Limb (tissue), 2 donors: ENCODE data around the gene TBC1D4.

Experiments used
- DNase-seq, 2 donors: peaks; one replicate each; pipeline ENCODE4 v3.0.0-alpha.2; 2016; ENCODE audit errors: extremely low spot score in 2 of 2

TBC1D4 gene

DNA sequence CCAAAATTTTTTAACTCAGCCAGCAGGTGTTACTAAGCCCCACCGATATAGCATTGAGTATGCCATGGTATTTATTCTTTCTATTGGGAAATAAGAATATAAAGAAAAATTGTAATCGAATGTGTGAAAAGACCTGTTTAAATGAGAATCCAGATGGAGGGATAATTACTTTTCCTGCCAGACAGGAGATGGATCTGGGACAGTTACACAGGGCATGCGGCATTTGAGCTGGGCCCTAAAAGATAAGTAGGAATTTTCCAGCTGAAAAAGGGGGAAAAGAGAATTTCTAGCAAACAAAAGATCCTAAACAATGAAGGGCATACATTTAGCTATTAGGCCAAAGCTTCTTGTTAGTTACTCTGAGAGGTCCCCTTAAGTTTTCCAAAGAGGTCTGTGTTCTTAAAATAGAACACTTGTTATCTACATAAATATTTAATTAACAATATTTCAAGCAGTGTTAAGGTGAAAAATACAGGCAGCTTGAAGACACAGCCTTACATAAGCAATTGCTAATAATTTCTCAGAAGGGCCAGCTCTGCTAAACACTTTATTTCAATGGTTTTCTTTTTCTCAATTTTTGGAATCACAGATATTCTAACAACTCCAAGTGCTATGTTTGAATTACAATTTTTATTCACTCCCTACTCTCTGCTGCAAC lies 63.7 kb downstream of the TBC1D4 start:
- no peak for DNase-seq

GRCh38 chr13:75417656-75418055 lies 64.3 kb downstream of the TBC1D4 start:
- no peak for DNase-seq

DNA sequence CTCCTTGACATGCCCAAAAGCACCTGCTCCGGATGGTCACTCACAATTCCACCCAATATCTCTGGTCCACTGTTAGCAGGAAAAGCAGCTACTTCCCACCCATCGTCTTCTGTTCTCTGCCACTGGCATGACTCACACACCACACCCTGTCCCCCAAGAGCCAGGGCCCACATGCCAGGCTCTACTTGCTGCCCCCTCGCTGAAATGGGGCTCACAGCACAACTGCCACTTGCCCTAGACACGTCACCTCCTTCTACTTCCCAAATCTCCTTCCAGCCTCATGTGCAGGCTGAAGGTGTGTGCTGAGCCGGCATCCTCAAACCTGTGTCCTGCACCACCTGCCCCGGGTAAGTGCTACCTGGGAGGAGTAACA lies 65.0 kb downstream of the TBC1D4 start:
- DNase-seq: no peak

DNA sequence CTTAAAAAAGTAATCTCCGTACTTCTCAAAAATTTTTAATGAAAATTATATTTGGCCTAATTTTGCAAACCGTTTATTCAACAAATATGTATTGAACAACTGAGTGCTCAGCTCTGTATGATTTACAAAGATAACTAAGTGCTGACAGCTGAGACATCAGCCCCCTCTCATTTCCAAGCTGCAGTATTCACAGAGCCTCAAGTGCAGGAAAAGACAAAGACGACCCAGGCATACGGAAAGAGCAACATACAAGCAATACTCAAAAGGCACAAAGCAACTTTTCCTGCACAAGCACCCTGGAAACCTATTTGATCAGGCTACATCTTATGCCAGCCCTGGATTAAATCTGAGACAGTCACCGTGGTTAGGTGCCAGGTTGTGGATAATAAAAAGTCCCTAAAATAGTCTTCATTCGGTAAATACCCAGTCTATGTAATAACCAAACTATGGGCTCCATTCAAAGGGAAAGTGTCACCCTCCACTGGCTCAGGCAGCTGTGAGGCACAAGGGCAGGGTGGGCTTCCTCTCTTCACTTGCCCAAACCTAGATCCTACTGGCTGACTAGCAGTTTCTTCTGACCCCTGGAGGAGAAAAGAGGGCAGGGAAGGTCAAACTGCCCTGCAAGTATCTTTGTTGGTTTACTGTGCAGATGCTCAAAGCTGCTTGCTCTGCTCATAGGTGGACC lies 65.5 kb downstream of the TBC1D4 start:
- DNase-seq: no peak

DNA sequence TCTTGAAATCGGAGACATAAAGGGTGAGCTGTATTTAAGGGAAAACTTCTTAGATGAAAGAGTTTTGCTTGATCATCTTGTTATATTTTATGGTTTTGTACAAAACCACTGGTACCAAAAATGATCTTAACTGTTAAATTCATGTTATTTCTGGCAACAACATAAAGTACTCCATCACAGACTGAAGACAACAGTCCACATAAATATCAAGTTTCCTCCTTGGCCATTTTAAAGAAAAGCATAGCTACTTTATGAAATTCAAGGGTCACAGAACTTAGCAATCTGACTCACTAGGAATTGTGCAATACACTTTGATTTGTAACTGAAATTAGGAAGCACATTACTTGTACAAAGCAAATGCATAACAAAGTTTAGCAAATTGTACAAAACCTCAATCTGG lies 66.3 kb downstream of the TBC1D4 start:
- DNase-seq: no peak

DNA sequence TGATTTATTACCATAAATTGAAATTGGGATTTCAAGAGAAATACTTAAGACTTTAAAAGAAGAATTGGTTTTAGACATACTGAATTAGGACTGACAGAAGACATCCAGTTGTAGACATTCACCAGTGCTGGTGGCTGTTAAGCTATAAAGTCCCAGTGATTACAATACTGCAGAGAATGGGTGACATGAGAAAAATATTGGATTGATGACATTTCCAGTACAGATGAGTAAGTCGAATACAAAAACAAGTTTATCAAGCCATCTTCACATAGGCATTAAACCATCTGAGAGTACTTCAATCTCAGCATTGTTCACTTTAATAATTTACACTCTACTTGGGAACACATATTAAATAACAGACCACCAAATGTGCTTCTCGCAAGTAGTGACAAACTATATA lies 66.8 kb downstream of the TBC1D4 start:
- no peak for DNase-seq

DNA sequence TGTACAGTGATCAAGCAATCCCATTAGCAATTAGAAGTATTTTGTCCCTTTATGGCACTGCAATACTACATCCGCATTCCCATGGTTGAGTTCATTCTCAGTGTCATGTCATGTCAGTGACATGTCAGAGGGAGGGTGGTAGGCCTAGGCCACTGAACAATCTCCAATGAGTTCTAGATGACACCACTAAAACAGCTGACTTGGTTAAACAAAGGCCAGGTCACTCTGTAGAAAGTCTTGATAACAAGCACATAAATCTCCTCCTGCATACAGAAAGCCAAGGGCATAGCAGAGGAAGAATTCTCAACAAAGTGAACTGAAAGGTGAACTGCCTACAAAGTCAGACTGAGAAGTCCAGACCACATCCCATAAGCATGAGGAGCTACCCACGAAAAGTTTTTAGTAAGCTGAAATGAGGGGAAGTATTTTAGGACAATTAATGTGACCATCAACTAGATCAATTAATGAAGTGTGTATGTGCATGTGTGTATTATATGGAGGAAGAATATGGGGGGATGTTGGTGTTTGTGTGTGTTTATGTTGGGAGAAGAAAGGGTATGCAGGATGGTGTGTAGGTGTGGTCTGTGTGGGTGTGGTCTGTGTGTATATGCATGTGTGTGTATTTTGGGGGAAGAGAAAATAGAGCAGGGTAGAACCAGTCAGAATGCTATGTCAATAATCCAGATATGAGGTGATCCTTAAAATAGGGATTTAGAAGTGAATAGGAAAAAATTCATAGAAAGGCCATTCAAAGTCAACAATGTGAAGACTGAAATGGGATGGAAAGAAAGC lies 67.7 kb downstream of the TBC1D4 start:
- DNase-seq: no peak

DNA sequence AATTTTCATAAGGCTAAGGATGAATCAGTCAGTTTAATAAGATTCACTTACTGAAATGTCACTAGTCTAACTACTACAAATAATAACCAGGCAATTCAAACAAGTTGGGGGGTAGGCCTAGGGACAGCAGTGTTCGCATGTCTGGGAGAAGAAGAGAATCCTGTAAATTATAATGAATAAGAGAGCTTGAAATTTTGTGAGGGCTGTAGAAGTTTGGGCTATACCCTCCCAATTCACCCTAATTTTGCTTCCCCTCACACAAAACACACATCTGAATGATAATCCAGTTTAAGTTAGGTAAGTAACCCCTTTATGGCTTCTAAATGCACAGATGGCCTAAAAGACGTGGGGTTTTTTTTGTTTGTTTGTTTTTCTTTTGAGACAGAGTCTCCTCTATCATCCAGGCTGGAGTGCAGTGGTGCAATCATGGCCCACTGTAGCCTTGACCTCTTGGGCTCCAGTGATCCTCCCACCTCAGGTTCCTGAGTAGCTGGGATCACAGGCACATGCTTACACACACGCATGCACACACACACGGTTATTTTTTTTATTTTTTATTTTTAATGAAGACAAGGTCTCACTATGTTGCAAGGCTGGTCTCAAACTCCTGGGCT lies 69.9 kb downstream of the TBC1D4 start:
- no peak for DNase-seq

DNA sequence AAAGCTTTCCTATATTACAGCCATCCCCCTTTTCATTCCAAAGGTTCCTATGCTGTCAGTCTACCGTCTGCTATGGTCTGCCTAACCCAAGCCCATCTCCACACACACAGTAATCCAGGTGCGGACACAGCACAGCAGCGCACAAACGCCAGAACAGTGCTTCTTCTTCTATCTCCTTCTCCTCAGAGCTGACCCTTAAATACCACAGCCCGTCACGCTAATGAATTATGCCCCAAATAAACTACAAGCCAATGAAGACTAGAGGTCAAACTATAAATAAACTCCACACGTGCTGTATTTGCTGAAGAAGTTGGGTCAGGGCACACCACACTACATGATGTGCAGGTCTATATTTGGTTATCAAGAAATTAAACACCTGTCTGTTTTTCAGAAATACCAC lies 71.8 kb downstream of the TBC1D4 start:
- DNase-seq: no peak

DNA sequence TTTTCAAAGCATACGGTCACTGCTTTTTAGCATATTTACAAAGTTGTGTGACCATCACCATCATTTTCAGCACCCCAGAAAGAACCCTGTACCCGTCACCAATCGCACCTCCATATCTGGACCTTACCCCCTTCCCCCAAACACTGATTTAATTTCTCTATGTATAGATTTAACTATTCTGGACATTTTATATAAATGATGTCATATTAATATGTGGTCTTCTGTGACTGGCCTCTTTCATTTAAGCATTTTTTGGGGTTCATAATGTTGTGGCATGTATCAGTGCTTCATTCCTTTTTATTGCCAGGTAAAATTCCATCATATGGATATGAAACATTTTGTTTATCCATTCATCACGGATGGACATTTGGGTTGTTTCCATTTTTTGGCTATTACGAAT lies 74.0 kb downstream of the TBC1D4 start:
- DNase-seq: no peak

DNA sequence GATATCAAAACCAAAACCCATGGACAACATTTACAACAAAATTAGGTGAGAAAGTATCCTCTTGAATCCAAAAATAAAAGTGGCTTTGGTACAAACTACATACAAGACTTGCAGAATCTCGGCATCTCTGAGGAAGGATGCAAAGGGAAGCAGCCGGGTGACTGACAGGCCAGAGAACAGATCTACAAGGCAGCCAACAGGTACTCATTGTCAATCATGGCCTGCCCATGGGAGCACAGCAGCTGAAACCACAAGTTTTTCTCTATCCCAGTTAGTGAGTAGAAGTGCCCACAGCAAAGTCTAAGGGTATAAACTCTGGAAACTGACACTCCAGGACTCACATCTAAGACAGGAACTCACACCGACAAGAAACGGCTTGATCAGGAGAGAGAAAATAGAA lies 74.5 kb downstream of the TBC1D4 start:
- DNase-seq: no peak

DNA sequence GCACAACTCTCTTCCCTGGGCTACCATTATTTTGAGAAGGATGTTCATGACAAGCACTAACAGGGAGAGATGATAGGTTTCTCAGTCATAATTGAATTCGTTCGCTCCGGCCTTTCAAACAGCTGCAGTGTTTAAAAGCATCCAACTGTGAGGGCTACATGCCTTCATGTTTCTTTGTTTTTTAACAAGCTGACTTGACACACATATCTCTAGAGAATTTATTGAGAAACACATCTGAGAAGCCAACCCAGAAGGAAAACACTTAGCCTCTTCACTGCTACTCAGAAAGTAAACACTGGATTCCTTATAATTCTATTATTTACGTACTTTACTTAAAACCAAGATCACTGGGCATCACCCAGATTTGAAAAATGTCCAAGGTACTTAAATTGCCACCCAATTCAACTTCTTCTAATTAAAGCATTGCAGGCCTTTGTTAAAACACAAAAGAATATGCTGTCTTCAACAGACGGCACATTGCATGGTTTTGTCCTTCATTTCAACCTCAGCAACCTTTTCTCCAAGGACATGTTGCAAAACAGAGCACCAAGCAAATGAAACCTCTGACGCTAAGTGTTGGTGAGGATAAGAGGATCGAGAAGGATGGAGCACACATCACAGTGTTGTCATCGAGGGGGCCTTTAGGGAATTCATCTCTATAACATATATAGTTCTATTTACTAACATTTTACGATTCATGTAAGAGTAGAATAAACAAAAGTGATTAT lies 75.8 kb downstream of the TBC1D4 start:
- DNase-seq: peak in 1 of 2 donors; percentile 24

DNA sequence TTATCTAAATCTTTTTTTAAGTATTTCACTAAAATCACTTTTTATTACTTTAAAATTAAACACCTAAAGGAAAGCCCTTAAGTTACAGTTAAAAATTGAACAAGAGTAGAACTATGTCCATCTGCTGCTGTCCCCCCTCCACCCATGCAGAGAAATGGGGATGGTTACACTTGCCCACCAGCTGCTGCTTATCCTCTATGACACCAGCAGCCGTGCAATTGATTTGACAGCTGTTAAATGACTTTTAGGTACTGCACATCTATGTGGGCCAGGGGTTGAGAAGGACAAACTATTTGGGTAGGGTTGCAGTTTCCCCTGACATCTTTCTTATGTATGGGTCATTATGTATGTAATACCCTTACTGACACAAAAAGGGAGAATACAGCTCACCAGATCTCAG lies 77.2 kb downstream of the TBC1D4 start:
- no peak for DNase-seq

DNA sequence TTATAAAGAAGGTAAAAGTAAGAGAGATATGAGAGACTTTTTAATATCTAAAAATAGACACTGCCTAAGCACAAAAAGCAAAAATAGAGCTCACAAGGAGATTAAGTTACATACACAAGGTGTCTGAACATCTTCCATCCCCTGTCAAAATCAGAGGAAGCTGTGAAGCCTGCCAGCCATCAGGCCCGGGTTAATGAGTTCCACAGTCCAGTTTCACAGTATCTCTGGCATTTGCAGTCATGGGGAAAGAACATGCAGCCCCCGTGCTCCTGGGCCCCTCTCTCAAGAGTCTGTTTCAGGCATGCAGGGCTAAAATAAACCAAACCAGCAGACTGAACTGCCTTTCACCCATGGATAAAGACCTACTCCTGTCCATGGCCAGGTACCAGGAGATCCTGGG lies 79.2 kb downstream of the TBC1D4 start:
- DNase-seq: peak in 1 of 2 donors; percentile 20

GRCh38 chr13:75400775-75401174 lies 81.2 kb downstream of the TBC1D4 start:
- DNase-seq: no peak

DNA sequence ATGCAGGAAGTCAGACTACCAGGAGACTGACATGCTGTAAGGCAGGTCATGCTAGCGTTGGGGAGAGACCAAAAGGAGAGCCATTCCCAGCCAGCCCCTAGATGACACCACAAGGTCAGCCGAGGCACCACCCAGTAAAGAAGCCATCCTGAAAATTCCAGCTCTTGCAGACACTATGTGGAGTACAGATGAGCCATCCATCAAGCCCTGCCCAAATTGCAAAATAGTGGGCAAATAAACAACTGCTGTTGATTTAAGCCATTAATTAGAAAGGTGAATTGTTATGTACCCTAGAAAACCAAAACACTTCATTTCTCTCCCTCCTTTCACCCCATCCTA lies 82.1 kb downstream of the TBC1D4 start:
- no peak for DNase-seq

GRCh38 chr13:75399168-75399878 lies 82.6 kb downstream of the TBC1D4 start:
- DNase-seq: no peak

GRCh38 chr13:75398072-75398471 lies 83.9 kb downstream of the TBC1D4 start:
- DNase-seq: no peak

- DNase-seq: no peak
Measured at GRCh38 chr13:75395901-75396300, 86.1 kb downstream of the TBC1D4 start.

DNA sequence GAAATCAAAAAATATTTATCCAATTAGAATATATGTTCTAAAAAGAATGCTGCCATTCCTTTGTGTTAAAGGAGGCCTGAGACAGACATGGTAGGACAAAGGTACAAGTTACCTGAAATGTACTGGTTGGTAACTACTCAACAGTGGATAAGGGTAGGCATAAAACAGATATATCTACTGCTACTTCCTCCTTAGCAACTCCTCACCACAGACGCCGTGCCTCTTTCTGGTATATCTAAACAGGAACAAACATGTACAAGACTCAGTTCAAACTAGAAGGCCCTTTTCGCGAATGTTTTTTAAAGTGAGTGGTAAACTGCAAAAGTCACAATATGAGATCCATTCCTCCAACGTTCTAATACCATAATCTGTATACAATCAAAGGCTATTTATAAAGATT lies 86.9 kb downstream of the TBC1D4 start:
- DNase-seq: no peak
